HCT116 (cell line): ENCODE measurements around the gene CD82. TPM values are rescaled to one million over a fixed set of nuclear protein-coding genes. Genes with fewer than 3 reads are reported as not detected.

Experiments used
- total RNA-seq: library from RNA; stranded (reverse); gene quantifications from one replicate; pipeline ENCODE4 v1.2.1, GENCODE V29; 2021; ENCODE audit not compliant: unreplicated experiment

The CD82 gene
- total RNA-seq, 1 experiment from 2014 or later, result 16.7 TPM

Other genes starting within 250 kb of the CD82 start
- 18.3 TPM for gene TSPAN18, start 161.3 kb downstream of the CD82 start, total RNA-seq